ENCODE measurements around the gene GCNT2. TPM values are rescaled to one million over a fixed set of nuclear protein-coding genes. Genes with fewer than 3 reads are reported as not detected.
"Not testable (repeated sequence)": the region's sequence is repeated elsewhere in the genome, so short reads cannot be mapped to it uniquely, and the experiment has no call there.

Gene GCNT2
- polyA plus RNA-seq, 1 donor, result 40.0 TPM

- Histone ChIP-seq H3K27me3 (ENCODE audit: control insufficient read depth, insufficient read depth, low read length) (no peaks in the 10 kb centered on the region), H3K36me3 (ENCODE audit: control insufficient read depth, insufficient read depth, low read length) (no peaks in the 10 kb centered on the region), H3K4me1 (ENCODE audit: control insufficient read depth, insufficient read depth, low read length) (no peaks in the 10 kb centered on the region), H3K27ac (ENCODE audit: low read length) (no peak overlapping the region), H3K9me3 (ENCODE audit: control insufficient read depth, low read depth, low read length) (peaks cover 3% of the 10 kb centered on the region), H3K4me3 (ENCODE audit: low read length) (no peak overlapping the region)
- no peak for DNase-seq
- WGBS (ENCODE audit: insufficient coverage, low lambda C conversion rate), result no CpG with 5 or more reads among the region's 4 CpGs
These were observed 34.9 kb upstream of the GCNT2 start for GRCh38 chr6:10486215-10486614.

DNA sequence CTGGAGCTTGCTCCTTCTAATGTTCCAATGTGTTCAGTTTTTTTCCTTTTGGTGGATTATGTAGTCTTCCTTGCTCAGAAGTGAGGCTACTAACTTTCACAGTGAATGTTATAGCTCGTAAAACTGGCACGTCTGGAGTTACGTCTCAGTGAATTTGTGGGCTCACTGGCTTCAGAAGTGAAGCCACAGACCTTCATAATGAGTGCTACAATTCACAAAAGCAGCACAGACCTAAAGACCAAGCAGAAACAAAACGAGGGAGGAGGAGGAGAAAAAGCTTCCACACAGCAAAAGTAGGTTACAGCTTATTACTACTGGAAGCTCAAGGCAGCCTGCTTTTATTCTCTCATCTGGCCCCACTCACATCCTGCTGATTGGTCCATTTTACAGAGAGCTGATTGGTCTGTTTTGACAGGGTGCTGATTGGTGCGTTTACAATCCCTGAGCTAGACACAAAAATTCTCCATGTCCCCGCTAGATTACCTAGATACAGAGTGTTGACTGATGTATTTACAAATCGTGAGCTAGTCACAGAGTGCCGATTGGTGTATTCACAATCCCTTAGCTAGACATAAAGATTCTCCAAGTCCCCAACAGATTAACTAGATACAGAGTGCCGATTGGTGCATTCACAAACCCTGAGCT, 34.1 kb upstream of the GCNT2 start:
- not testable (repeated sequence) for H3K36me3 ChIP-seq (ENCODE audit: control insufficient read depth, insufficient read depth, low read length); H3K27ac ChIP-seq (ENCODE audit: low read length); H3K9me3 ChIP-seq (ENCODE audit: control insufficient read depth, low read depth, low read length); H3K4me3 ChIP-seq (ENCODE audit: low read length); H3K27me3 ChIP-seq (ENCODE audit: control insufficient read depth, insufficient read depth, low read length); DNase-seq; H3K4me1 ChIP-seq (ENCODE audit: control insufficient read depth, insufficient read depth, low read length)
- WGBS (ENCODE audit: insufficient coverage, low lambda C conversion rate), result 100% methylated on average over 1 of the region's 9 CpGs

GRCh38 chr6:10487668-10488327, 33.4 kb upstream of the GCNT2 start:
- no CpG with 5 or more reads among the region's 44 CpGs for WGBS (ENCODE audit: insufficient coverage, low lambda C conversion rate)
- H3K27ac ChIP-seq (ENCODE audit: low read length), result no peak overlapping the region
- H3K4me3 ChIP-seq (ENCODE audit: low read length), result no peak overlapping the region
- peaks cover 3% of the 10 kb centered on the region for H3K9me3 ChIP-seq (ENCODE audit: control insufficient read depth, low read depth, low read length)
- H3K4me1 ChIP-seq (ENCODE audit: control insufficient read depth, insufficient read depth, low read length), result no peaks in the 10 kb centered on the region
- H3K27me3 ChIP-seq (ENCODE audit: control insufficient read depth, insufficient read depth, low read length), result no peaks in the 10 kb centered on the region
- H3K36me3 ChIP-seq (ENCODE audit: control insufficient read depth, insufficient read depth, low read length), result no peaks in the 10 kb centered on the region
- DNase-seq, result no peak

DNA sequence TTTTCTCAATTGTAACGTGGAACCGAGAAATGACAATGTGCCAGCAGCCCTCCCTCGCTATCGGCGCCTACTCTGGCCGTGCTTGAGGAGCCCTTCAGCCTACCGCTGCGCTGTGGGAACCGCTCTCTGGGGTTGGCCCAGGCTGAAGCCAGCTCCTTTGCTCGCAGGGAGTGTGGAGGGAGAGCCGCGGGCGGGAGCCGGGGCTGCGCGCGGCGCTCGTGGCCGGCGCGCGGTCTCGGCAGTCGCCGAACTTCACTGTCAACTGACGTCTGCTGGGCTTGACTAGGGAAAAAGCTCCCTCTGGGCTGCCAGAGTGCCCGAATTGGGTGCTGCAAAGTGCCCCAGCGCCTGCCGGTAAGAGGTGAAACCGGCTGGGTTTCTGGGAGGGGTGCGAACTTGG, 29.7 kb upstream of the GCNT2 start:
- WGBS (ENCODE audit: insufficient coverage, low lambda C conversion rate), result no CpG with 5 or more reads among the region's 32 CpGs
- Histone ChIP-seq H3K4me1 (ENCODE audit: control insufficient read depth, insufficient read depth, low read length) (no peaks in the 10 kb centered on the region), H3K4me3 (ENCODE audit: low read length) (no peak overlapping the region), H3K9me3 (ENCODE audit: control insufficient read depth, low read depth, low read length) (no peaks in the 10 kb centered on the region), H3K36me3 (ENCODE audit: control insufficient read depth, insufficient read depth, low read length) (no peaks in the 10 kb centered on the region), H3K27me3 (ENCODE audit: control insufficient read depth, insufficient read depth, low read length) (no peaks in the 10 kb centered on the region), H3K27ac (ENCODE audit: low read length) (no peak overlapping the region)
- no peak for DNase-seq

DNA sequence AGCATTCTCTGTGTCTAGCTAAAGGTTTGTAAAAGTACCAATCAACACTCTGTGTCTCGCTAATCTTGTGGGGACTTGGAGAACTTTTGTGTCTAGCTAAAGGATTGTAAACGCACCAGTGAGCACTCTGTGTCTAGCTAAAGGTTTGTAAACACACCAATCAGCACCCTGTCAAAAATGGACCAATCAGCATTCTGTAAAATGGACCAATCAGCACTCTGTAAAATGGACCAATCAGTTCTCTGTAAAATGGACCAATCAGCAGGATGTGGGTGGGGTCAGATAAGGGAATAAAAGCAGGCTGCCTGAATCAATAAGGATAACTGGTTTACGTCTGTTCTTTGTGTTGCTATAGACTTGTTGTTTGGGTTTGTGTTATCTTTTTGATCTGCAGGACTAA, 29.2 kb upstream of the GCNT2 start:
- H3K36me3 ChIP-seq (ENCODE audit: control insufficient read depth, insufficient read depth, low read length); H3K4me3 ChIP-seq (ENCODE audit: low read length); H3K9me3 ChIP-seq (ENCODE audit: control insufficient read depth, low read depth, low read length); H3K27me3 ChIP-seq (ENCODE audit: control insufficient read depth, insufficient read depth, low read length); DNase-seq; H3K4me1 ChIP-seq (ENCODE audit: control insufficient read depth, insufficient read depth, low read length); H3K27ac ChIP-seq (ENCODE audit: low read length): not testable (repeated sequence)
- WGBS (ENCODE audit: insufficient coverage, low lambda C conversion rate), result no CpG with 5 or more reads among the region's 3 CpGs

DNA sequence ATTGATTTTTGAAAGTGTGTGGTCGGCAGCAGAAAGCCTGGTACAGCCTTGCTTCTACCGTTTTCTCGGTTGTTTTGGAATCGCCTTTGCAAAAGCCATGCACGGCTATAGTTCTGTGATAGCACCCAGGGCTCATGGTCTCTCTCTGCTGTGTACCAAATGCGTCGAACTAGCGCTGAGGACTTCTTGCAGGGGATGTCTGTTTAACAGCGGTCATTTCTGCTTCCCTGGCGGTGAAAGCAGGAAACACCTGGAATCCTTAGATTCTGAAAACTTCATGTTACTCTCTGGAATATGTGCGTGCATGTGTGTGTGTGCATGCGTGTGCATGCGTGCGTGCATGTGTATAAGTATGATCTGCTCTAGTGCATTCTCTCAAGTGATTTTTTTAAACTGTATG, 26.1 kb upstream of the GCNT2 start:
- Histone ChIP-seq H3K27me3 (ENCODE audit: control insufficient read depth, insufficient read depth, low read length) (no peaks in the 10 kb centered on the region), H3K27ac (ENCODE audit: low read length) (no peak overlapping the region), H3K4me3 (ENCODE audit: low read length) (no peak overlapping the region), H3K36me3 (ENCODE audit: control insufficient read depth, insufficient read depth, low read length) (no peaks in the 10 kb centered on the region), H3K4me1 (ENCODE audit: control insufficient read depth, insufficient read depth, low read length) (no peaks in the 10 kb centered on the region), H3K9me3 (ENCODE audit: control insufficient read depth, low read depth, low read length) (no peaks in the 10 kb centered on the region)
- DNase-seq, result no peak
- 100% methylated on average over 2 of the region's 14 CpGs for WGBS (ENCODE audit: insufficient coverage, low lambda C conversion rate)

GRCh38 chr6:10505529-10505928, 15.6 kb upstream of the GCNT2 start:
- no peaks in the 10 kb centered on the region for H3K9me3 ChIP-seq (ENCODE audit: control insufficient read depth, low read depth, low read length)
- H3K36me3 ChIP-seq (ENCODE audit: control insufficient read depth, insufficient read depth, low read length), result no peaks in the 10 kb centered on the region
- WGBS (ENCODE audit: insufficient coverage, low lambda C conversion rate), result no CpG with 5 or more reads among the region's 6 CpGs
- no peaks in the 10 kb centered on the region for H3K4me1 ChIP-seq (ENCODE audit: control insufficient read depth, insufficient read depth, low read length)
- DNase-seq, result no peak
- no peaks in the 10 kb centered on the region for H3K27me3 ChIP-seq (ENCODE audit: control insufficient read depth, insufficient read depth, low read length)
- H3K27ac ChIP-seq (ENCODE audit: low read length), result no peak overlapping the region
- H3K4me3 ChIP-seq (ENCODE audit: low read length), result no peak overlapping the region

- no CpG with 5 or more reads among the region's 6 CpGs for WGBS (ENCODE audit: insufficient coverage, low lambda C conversion rate)
- no peaks in the 10 kb centered on the region for H3K9me3 ChIP-seq (ENCODE audit: control insufficient read depth, low read depth, low read length)
- H3K27me3 ChIP-seq (ENCODE audit: control insufficient read depth, insufficient read depth, low read length), result no peaks in the 10 kb centered on the region
- H3K36me3 ChIP-seq (ENCODE audit: control insufficient read depth, insufficient read depth, low read length), result no peaks in the 10 kb centered on the region
- DNase-seq, result no peak
- H3K4me1 ChIP-seq (ENCODE audit: control insufficient read depth, insufficient read depth, low read length), result peaks cover 3% of the 10 kb centered on the region
- no peak overlapping the region for H3K27ac ChIP-seq (ENCODE audit: low read length)
- H3K4me3 ChIP-seq (ENCODE audit: low read length), result no peak overlapping the region
These were observed 13.9 kb upstream of the GCNT2 start for GRCh38 chr6:10507298-10507697.

GRCh38 chr6:10507715-10508114, 13.4 kb upstream of the GCNT2 start:
- peaks cover 3% of the 10 kb centered on the region for H3K4me1 ChIP-seq (ENCODE audit: control insufficient read depth, insufficient read depth, low read length)
- H3K27me3 ChIP-seq (ENCODE audit: control insufficient read depth, insufficient read depth, low read length), result no peaks in the 10 kb centered on the region
- no peaks in the 10 kb centered on the region for H3K36me3 ChIP-seq (ENCODE audit: control insufficient read depth, insufficient read depth, low read length)
- H3K4me3 ChIP-seq (ENCODE audit: low read length), result no peak overlapping the region
- 67% methylated on average over 1 of the region's 5 CpGs for WGBS (ENCODE audit: insufficient coverage, low lambda C conversion rate)
- no peak overlapping the region for H3K27ac ChIP-seq (ENCODE audit: low read length)
- DNase-seq, result no peak
- H3K9me3 ChIP-seq (ENCODE audit: control insufficient read depth, low read depth, low read length), result no peaks in the 10 kb centered on the region

DNA sequence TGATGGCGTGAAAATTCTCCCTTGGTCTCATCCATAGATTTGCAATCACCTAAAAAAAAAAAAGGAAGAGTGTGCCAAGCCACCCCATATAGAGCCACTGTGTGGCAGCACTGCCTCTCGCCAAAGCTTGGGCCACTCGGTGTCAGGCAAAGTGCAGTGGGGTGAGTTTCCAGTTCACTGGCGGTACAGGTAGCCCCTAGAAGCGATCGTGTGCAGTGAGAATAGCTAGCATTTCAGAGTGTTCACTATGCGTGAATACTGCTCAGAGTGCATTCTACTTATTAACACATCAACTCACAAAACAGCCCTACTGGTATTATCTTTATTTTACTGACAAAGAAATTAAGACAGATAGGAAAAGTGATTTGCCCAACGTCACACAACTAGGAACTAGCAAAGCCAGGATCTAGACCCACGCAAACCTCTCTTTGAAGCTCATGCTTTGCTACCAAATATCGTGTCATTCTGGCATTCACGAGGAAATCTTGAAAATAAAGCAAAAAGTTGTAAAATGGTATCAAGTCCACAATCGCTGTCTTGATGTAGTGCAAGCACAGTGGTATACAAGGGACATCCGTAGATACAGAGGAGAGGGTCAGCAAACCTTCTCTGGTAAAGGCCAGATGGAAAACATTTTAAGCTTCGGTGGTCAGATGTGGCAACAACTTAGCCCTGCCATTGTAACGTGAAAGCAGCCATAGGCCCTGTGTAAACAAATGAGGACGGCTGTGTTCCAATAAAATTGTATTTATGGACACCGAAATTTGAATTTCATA, 10.4 kb upstream of the GCNT2 start:
- Histone ChIP-seq H3K9me3 (ENCODE audit: control insufficient read depth, low read depth, low read length) (no peaks in the 10 kb centered on the region), H3K36me3 (ENCODE audit: control insufficient read depth, insufficient read depth, low read length) (no peaks in the 10 kb centered on the region), H3K4me3 (ENCODE audit: low read length) (peak overlapping the region; percentile 31), H3K27me3 (ENCODE audit: control insufficient read depth, insufficient read depth, low read length) (no peaks in the 10 kb centered on the region), H3K4me1 (ENCODE audit: control insufficient read depth, insufficient read depth, low read length) (peaks cover 3% of the 10 kb centered on the region), H3K27ac (ENCODE audit: low read length) (no peak overlapping the region)
- DNase-seq, result peak; percentile 60 to 67
- WGBS (ENCODE audit: insufficient coverage, low lambda C conversion rate), result 87% methylated on average over 3 of the region's 17 CpGs

All from large intestine (tissue), 3 donors.